Uterus (tissue), 4 donors: Measurements from ENCODE around the gene TUBA1B. TPM values are rescaled to one million over a fixed set of nuclear protein-coding genes. Genes with fewer than 3 reads are reported as not detected.

Source experiments
- DNase-seq, 2 donors: peaks; one replicate each; pipeline ENCODE4 v3.0.0-alpha.2; 2019 to 2020
- H3K27ac ChIP-seq, 2 donors: fragments of 200-600 bp; sonication (generic); 1 replicate in 1 of 2; 2 replicates in 1 of 2; pipeline ENCODE4 v1.5.1; 2016 to 2018
- H3K27me3 ChIP-seq, 2 donors: fragments of 200-600 bp; sonication (generic); one replicate each; pipeline ENCODE4 v1.5.1; 2018 to 2019; ENCODE audit warnings: control low read depth in 1 of 2
- H3K36me3 ChIP-seq, 2 donors: fragments of 200-600 bp; sonication (generic); one replicate each; pipeline ENCODE4 v1.5.1; 2019; ENCODE audit warnings: control low read depth in 1 of 2
- H3K4me1 ChIP-seq, 2 donors: fragments of 200-600 bp; sonication (generic); one replicate each; pipeline ENCODE4 v1.5.1; 2018 to 2019; ENCODE audit warnings: control low read depth in 1 of 2
- H3K4me3 ChIP-seq, 2 donors: fragments of 200-600 bp; sonication (generic); 1 replicate in 1 of 2; 2 replicates in 1 of 2; pipeline ENCODE4 v1.5.1; 2018 to 2019; ENCODE audit warnings: mild to moderate bottlenecking in 1 of 2
- H3K9me3 ChIP-seq, 2 donors: fragments of 200-600 bp; sonication (generic); one replicate each; pipeline ENCODE4 v1.5.1; 2019; ENCODE audit warnings: control low read depth in 1 of 2
- POLR2A ChIP-seq, 2 donors: fragments of 450-650 bp; IDR thresholded peaks; one replicate each; pipeline ENCODE4 v1.6.1; 2016; ENCODE audit warnings: antibody characterized with exemption in 2 of 2, mild to moderate bottlenecking in 1 of 2, moderate library complexity in 1 of 2
- intact Hi-C: fragments of 100-400 bp; cut with DNase I; formaldehyde crosslinking; loops from one replicate; pipeline ENCODE4 v1.15.1; 2023; ENCODE audit warnings: low total_unique reads
- total RNA-seq, 4 donors: library from RNA; depleted of rRNA in 3 of 4; stranded (reverse); fragments of >200 nt in 3 of 4; gene quantifications; one replicate each; pipeline versions ENCODE4 v1.1.0 to v1.2.4, GENCODE V29; 2014 to 2023
- TF ChIP-seq, protein P1 (sequence below), 4 experiments: fragments of 200-600 bp in 2 of 4; fragments of 450-650 bp in 2 of 4; sonication (generic) in 2 of 4; IDR thresholded peaks; one replicate each; pipeline ENCODE4 v1.5.1; 2016 to 2019; ENCODE audit warnings: antibody characterized with exemption in 4 of 4, mild to moderate bottlenecking in 2 of 4, moderate library complexity in 1 of 4
- donor health status: DM: yes; HTN: yes; CAD: no.

TUBA1B gene
- total RNA-seq, 4 donors from 2014 or later = 374 to 912 (median 498) TPM

DNA sequence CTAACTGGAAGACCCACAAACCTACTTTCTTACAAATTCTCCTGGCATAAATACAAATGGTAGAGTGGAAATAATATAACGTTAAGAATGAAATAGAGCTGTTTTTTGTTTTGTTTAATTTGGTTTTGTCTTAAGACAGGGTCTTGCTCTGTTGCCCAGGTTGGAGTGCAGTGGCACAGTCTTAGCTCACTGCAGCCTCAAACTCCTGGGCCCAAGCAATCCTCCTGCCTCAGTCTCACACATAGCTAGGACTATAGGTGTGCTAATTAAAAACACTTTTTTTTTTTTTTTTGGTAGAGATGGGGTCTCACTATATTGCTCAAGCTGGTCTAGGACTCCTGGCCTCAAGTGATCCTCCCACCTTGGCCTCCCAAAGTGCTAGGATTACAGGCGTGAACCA, 32.5 kb downstream of the TUBA1B start:
- H3K4me3 ChIP-seq = no peak overlapping the region
- no peaks in the 10 kb centered on the region for H3K9me3 ChIP-seq
- peaks cover 5 to 10% of the 10 kb centered on the region in 2 donors for H3K4me1 ChIP-seq
- H3K27ac ChIP-seq = no peak overlapping the region
- intact Hi-C loops = no loop called here
- H3K27me3 ChIP-seq = peaks cover 0 to 6% of the 10 kb centered on the region in 2 donors
- no peak for TF ChIP-seq POLR2A (IDR thresholded peaks at IDR 0.05)
- TF ChIP-seq, protein P1, sequence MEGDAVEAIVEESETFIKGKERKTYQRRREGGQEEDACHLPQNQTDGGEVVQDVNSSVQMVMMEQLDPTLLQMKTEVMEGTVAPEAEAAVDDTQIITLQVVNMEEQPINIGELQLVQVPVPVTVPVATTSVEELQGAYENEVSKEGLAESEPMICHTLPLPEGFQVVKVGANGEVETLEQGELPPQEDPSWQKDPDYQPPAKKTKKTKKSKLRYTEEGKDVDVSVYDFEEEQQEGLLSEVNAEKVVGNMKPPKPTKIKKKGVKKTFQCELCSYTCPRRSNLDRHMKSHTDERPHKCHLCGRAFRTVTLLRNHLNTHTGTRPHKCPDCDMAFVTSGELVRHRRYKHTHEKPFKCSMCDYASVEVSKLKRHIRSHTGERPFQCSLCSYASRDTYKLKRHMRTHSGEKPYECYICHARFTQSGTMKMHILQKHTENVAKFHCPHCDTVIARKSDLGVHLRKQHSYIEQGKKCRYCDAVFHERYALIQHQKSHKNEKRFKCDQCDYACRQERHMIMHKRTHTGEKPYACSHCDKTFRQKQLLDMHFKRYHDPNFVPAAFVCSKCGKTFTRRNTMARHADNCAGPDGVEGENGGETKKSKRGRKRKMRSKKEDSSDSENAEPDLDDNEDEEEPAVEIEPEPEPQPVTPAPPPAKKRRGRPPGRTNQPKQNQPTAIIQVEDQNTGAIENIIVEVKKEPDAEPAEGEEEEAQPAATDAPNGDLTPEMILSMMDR (IDR thresholded peaks at IDR 0.05) = no peak
- no peaks in the 10 kb centered on the region for H3K36me3 ChIP-seq
- no peak for DNase-seq

- Histone ChIP-seq H3K9me3 (no peaks in the 10 kb centered on the region), H3K27ac (no peak overlapping the region), H3K27me3 (peaks cover 0 to 6% of the 10 kb centered on the region in 2 donors), H3K4me1 (peaks cover 5 to 10% of the 10 kb centered on the region in 2 donors), H3K36me3 (no peaks in the 10 kb centered on the region), H3K4me3 (no peak overlapping the region)
- peak in 1 of 2 donors; percentile 55 for DNase-seq
- intact Hi-C loops = no loop called here
- no peak for TF ChIP-seq POLR2A (IDR thresholded peaks at IDR 0.05)
- TF ChIP-seq, protein P1 (IDR thresholded peaks at IDR 0.05) = peak; percentile 64 to 79 (median 66)
These were observed 33.2 kb downstream of the TUBA1B start for GRCh38 chr12:49098035-49098451.

DNA sequence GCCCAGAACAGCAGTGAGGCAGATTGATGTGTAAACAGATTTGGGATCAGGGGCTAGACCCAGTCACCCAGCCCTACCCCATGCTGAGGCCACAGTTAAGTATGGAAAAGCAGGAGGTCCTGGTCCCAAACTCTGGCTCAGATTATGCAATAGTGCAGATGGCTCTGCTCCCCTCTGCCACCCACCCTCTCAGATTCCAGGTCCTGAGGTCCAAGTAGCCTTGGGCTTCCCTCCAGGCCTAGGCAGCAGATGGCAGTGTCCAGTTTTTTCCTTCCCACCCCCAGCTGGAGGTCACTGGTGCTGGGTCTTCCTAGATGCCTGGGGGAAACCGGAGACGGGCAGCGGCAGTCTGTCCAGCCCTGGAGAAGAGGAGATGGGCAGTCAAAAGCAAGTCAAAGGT, 33.8 kb downstream of the TUBA1B start:
- no peak for DNase-seq
- peaks cover 0 to 6% of the 10 kb centered on the region in 2 donors for H3K27me3 ChIP-seq
- H3K36me3 ChIP-seq = no peaks in the 10 kb centered on the region
- no peak overlapping the region for H3K27ac ChIP-seq
- no peak overlapping the region for H3K4me3 ChIP-seq
- no peaks in the 10 kb centered on the region for H3K9me3 ChIP-seq
- H3K4me1 ChIP-seq = peaks cover 5 to 12% of the 10 kb centered on the region in 2 donors
- intact Hi-C loops = no loop called here
- no peak for TF ChIP-seq POLR2A (IDR thresholded peaks at IDR 0.05)
- TF ChIP-seq, protein P1 (IDR thresholded peaks at IDR 0.05) = no peak

DNA sequence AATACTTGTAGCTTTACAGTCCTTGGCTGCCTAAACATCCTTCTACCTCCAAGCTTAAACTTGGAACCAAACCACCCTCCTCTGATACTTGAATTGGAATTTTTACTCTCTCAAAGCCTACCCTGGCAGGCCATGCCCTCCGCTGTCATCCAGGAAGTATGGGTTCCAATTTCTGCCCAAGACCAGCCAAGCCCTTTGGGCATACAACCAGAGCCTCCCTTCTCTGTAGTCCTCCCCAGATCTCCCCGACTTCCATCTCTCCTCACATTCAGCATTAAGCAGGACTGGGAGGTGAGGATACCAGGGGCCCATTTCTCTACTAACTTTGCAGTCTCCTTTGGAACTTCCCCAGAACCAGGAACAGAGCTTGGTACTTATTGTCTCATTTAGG, 36.2 kb downstream of the TUBA1B start:
- TF ChIP-seq, protein P1 (IDR thresholded peaks at IDR 0.05) = no peak
- TF ChIP-seq POLR2A (IDR thresholded peaks at IDR 0.05) = no peak
- intact Hi-C loops = no loop called here
- H3K4me1 ChIP-seq = peaks cover 5 to 19% of the 10 kb centered on the region in 2 donors
- H3K27ac ChIP-seq = no peak overlapping the region
- DNase-seq = no peak
- no peaks in the 10 kb centered on the region for H3K9me3 ChIP-seq
- H3K36me3 ChIP-seq = no peaks in the 10 kb centered on the region
- peaks cover 0 to 6% of the 10 kb centered on the region in 2 donors for H3K27me3 ChIP-seq
- H3K4me3 ChIP-seq = no peak overlapping the region

- DNase-seq = peak; percentile 40 to 43
- Histone ChIP-seq H3K9me3 (no peaks in the 10 kb centered on the region), H3K36me3 (no peaks in the 10 kb centered on the region), H3K27ac (no peak within 1 kb of the TSS), H3K4me3 (peak within 1 kb of the TSS in 1 of 2 donors; percentile 7), H3K27me3 (peaks cover 0 to 6% of the 10 kb centered on the region in 2 donors), H3K4me1 (peaks cover 5 to 22% of the 10 kb centered on the region in 2 donors)
- intact Hi-C loops = no loop called here
- no peak for TF ChIP-seq POLR2A (IDR thresholded peaks at IDR 0.05)
These were observed 36.8 kb downstream of the TUBA1B start, which contains the start of gene DHH for GRCh38 chr12:49094160-49094974. Gene DHH (minus strand): TSS chr12:49094801. CDS start chr12:49094512, 289 bp downstream.
